ENCODE results near the gene ELMO1.

GRCh38 chr7:37352251-37352880 is 96.3 kb downstream of the ELMO1 start:
- TF ChIP-seq CTCF (IDR thresholded peaks at IDR 0.05) (no peak), EP300 (IDR thresholded peaks at IDR 0.05) (no peak)

Measured in ovary (tissue), 3 donors.